SK-N-SH treated with all-trans-retinoic acid at 6 μM for 48 hours (cell line): ENCODE results near the gene MT1M.

ENCODE experiments used
- ATAC-seq: fragments of 200-7000 bp; cut with Tn5 transposase; 3 replicates; pipeline ENCODE4 v1.9.1; 2020; ENCODE audit warnings: mild to moderate bottlenecking, moderate library complexity
- ARNTL ChIP-seq: fragments of 450-650 bp; formaldehyde crosslinking; IDR thresholded peaks from 2 replicates; pipeline ENCODE4 v1.5.0; 2020; ENCODE audit warnings: low read depth, mild to moderate bottlenecking, moderate library complexity, borderline replicate concordance
- BACH2 ChIP-seq: fragments of 250-450 bp; sonication (Bioruptor Pico); IDR thresholded peaks from 2 replicates; pipeline ENCODE4 v1.9.0; 2021; ENCODE audit warnings: mild to moderate bottlenecking, borderline replicate concordance
- CSDC2 ChIP-seq: fragments of 250-450 bp; sonication (Bioruptor Pico); IDR thresholded peaks from 2 replicates; pipeline ENCODE4 v1.5.0; 2020; ENCODE audit warnings: mild to moderate bottlenecking, moderate library complexity
- CSRNP3 ChIP-seq: fragments of 250-450 bp; sonication (Bioruptor Pico); IDR thresholded peaks from 2 replicates; pipeline ENCODE4 v1.5.1; 2021; ENCODE audit warnings: mild to moderate bottlenecking, moderate library complexity
- ESRRG ChIP-seq: fragments of 250-450 bp; sonication (Bioruptor Pico); IDR thresholded peaks from 2 replicates; pipeline ENCODE4 v1.6.1; 2021; ENCODE audit warnings: mild to moderate bottlenecking
- GLIS3 ChIP-seq: fragments of 250-450 bp; sonication (Bioruptor Pico); IDR thresholded peaks from 2 replicates; pipeline ENCODE4 v1.5.0; 2020; ENCODE audit warnings: mild to moderate bottlenecking, moderate library complexity
- ISL1 ChIP-seq: fragments of 250-450 bp; sonication (Bioruptor Pico); IDR thresholded peaks from 2 replicates; pipeline ENCODE4 v2.1.2; 2022; ENCODE audit warnings: mild to moderate bottlenecking, moderate library complexity
- OSR1 ChIP-seq: fragments of 250-450 bp; sonication (Bioruptor Pico); IDR thresholded peaks from 2 replicates; pipeline ENCODE4 v1.8.0; 2022; ENCODE audit warnings: moderate library complexity, mild to moderate bottlenecking, inconsistent platforms
- PATZ1 ChIP-seq: fragments of 250-450 bp; sonication (Bioruptor Pico); IDR thresholded peaks from 2 replicates; pipeline ENCODE4 v1.8.0; 2020; ENCODE audit warnings: mild to moderate bottlenecking, moderate library complexity, borderline replicate concordance
- POU6F1 ChIP-seq: fragments of 250-450 bp; sonication (Bioruptor Pico); IDR thresholded peaks from 2 replicates; pipeline ENCODE4 v1.8.0; 2021; ENCODE audit warnings: low read depth, mild to moderate bottlenecking, moderate library complexity, borderline replicate concordance
- PPARA ChIP-seq: fragments of 250-450 bp; sonication (Bioruptor Pico); IDR thresholded peaks from 2 replicates; pipeline ENCODE4 v1.5.0; 2020; ENCODE audit warnings: mild to moderate bottlenecking, borderline replicate concordance
- RARB ChIP-seq: fragments of 250-450 bp; sonication (Bioruptor Pico); IDR thresholded peaks from 2 replicates; pipeline ENCODE4 v1.8.0; 2021; ENCODE audit warnings: mild to moderate bottlenecking, moderate library complexity
- SNAI2 ChIP-seq: fragments of 250-450 bp; sonication (Bioruptor Pico); IDR thresholded peaks from 2 replicates; pipeline ENCODE4 v1.5.0; 2020; ENCODE audit warnings: mild to moderate bottlenecking, moderate library complexity
- TCF4 ChIP-seq: fragments of 250-450 bp; sonication (Bioruptor Pico); IDR thresholded peaks from 2 replicates; pipeline ENCODE4 v1.8.0; 2021; ENCODE audit warnings: mild to moderate bottlenecking, moderate library complexity, borderline replicate concordance
- TOX ChIP-seq: fragments of 250-450 bp; sonication (Bioruptor Pico); IDR thresholded peaks from 2 replicates; pipeline ENCODE4 v1.8.0; 2021; ENCODE audit warnings: mild to moderate bottlenecking, moderate library complexity, borderline replicate concordance
- ZC3H10 ChIP-seq: fragments of 250-450 bp; sonication (Bioruptor Pico); IDR thresholded peaks from 2 replicates; pipeline ENCODE4 v1.5.1; 2021; ENCODE audit warnings: mild to moderate bottlenecking, moderate library complexity
- ZFP3 ChIP-seq: fragments of 250-450 bp; sonication (Bioruptor Pico); IDR thresholded peaks from 2 replicates; pipeline ENCODE4 v1.5.0; 2020; ENCODE audit warnings: mild to moderate bottlenecking, moderate library complexity
- ZNF565 ChIP-seq: fragments of 450-650 bp; formaldehyde crosslinking; conservative IDR thresholded peaks from 2 replicates; pipeline ENCODE4 v1.5.0; 2020; ENCODE audit warnings: low read depth, mild to moderate bottlenecking, moderate library complexity
- ZNF70 ChIP-seq: fragments of 450-650 bp; formaldehyde crosslinking; IDR thresholded peaks from 2 replicates; pipeline ENCODE4 v1.5.0; 2020; ENCODE audit warnings: mild to moderate bottlenecking, moderate library complexity
- ZNF8 ChIP-seq: fragments of 450-650 bp; formaldehyde crosslinking; IDR thresholded peaks from 2 replicates; pipeline ENCODE4 v1.5.0; 2020; ENCODE audit warnings: mild to moderate bottlenecking, moderate library complexity
- TF ChIP-seq, protein P1 (sequence below): fragments of 250-450 bp; sonication (Bioruptor Pico); IDR thresholded peaks from 2 replicates; pipeline ENCODE4 v1.5.0; 2020; ENCODE audit warnings: mild to moderate bottlenecking, moderate library complexity

MT1M gene

GRCh38 chr16:56637814-56638750, 5.6 kb downstream of the MT1M start, which contains the start of gene MT1A:
Gene MT1A, plus strand, starts transcription at chr16:56638666. Its CDS starts 73 bp downstream, at chr16:56638739.
- peak; percentile 78 for ATAC-seq
- TF ChIP-seq CSDC2 (CRISPR knock-in tag) (no peak), PATZ1 (CRISPR knock-in tag) (no peak), ZC3H10 (CRISPR knock-in tag) (no peak), ESRRG (no peak), ZFP3 (CRISPR knock-in tag) (no peak), ISL1 (CRISPR knock-in tag) (no peak), SNAI2 (CRISPR knock-in tag) (no peak), GLIS3 (CRISPR knock-in tag) (no peak), CSRNP3 (CRISPR knock-in tag) (no peak), TOX (no peak), RARB (no peak), ZNF8 (CRISPR knock-in tag) (no peak), BACH2 (CRISPR knock-in tag) (no peak)
- TF ChIP-seq, protein P1, sequence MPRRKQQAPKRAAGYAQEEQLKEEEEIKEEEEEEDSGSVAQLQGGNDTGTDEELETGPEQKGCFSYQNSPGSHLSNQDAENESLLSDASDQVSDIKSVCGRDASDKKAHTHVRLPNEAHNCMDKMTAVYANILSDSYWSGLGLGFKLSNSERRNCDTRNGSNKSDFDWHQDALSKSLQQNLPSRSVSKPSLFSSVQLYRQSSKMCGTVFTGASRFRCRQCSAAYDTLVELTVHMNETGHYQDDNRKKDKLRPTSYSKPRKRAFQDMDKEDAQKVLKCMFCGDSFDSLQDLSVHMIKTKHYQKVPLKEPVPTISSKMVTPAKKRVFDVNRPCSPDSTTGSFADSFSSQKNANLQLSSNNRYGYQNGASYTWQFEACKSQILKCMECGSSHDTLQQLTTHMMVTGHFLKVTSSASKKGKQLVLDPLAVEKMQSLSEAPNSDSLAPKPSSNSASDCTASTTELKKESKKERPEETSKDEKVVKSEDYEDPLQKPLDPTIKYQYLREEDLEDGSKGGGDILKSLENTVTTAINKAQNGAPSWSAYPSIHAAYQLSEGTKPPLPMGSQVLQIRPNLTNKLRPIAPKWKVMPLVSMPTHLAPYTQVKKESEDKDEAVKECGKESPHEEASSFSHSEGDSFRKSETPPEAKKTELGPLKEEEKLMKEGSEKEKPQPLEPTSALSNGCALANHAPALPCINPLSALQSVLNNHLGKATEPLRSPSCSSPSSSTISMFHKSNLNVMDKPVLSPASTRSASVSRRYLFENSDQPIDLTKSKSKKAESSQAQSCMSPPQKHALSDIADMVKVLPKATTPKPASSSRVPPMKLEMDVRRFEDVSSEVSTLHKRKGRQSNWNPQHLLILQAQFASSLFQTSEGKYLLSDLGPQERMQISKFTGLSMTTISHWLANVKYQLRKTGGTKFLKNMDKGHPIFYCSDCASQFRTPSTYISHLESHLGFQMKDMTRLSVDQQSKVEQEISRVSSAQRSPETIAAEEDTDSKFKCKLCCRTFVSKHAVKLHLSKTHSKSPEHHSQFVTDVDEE (CRISPR knock-in tag), result no peak
- TF ChIP-seq, all 23 proteins: peak for 0

GRCh38 chr16:56639045-56639444, 6.6 kb downstream of the MT1M start:
- ATAC-seq, result no peak
- TF ChIP-seq TCF4 (no peak), ZC3H10 (CRISPR knock-in tag) (no peak), ISL1 (CRISPR knock-in tag) (no peak), POU6F1 (no peak), CSDC2 (CRISPR knock-in tag) (no peak), ESRRG (no peak), BACH2 (CRISPR knock-in tag) (no peak), PATZ1 (CRISPR knock-in tag) (no peak), ARNTL (no peak), ZNF565 (CRISPR knock-in tag) (no peak), ZFP3 (CRISPR knock-in tag) (no peak), TOX (no peak), PPARA (no peak), GLIS3 (CRISPR knock-in tag) (no peak), ZNF70 (no peak), CSRNP3 (CRISPR knock-in tag) (no peak), SNAI2 (CRISPR knock-in tag) (no peak), OSR1 (CRISPR knock-in tag) (no peak)
- TF ChIP-seq, protein P1 (CRISPR knock-in tag), result no peak
